HEK293 (cell line): ENCODE data around the gene AGO4.

ENCODE experiments used
- HOXA7 ChIP-seq: sonication (generic); formaldehyde crosslinking; IDR thresholded peaks from 2 replicates; pipeline ENCODE4 v1.8.1; 2022; ENCODE audit warnings: missing genetic modification reagents, borderline replicate concordance
- YY2 ChIP-seq: fragments of 450-650 bp; formaldehyde crosslinking; IDR thresholded peaks from 2 replicates; pipeline ENCODE4 v1.5.1; 2016; ENCODE audit warnings: missing biosample characterization, missing genetic modification characterization
- ZNF157 ChIP-seq: fragments of 450-650 bp; formaldehyde crosslinking; IDR thresholded peaks from 2 replicates; pipeline ENCODE4 v1.5.1; 2016; ENCODE audit warnings: missing biosample characterization, missing genetic modification characterization
- ZNF175 ChIP-seq: fragments of 450-650 bp; formaldehyde crosslinking; IDR thresholded peaks from 2 replicates; pipeline ENCODE4 v1.5.1; 2016; ENCODE audit warnings: missing biosample characterization, missing genetic modification characterization
- ZNF2 ChIP-seq: fragments of 450-650 bp; formaldehyde crosslinking; IDR thresholded peaks from 2 replicates; pipeline ENCODE4 v1.5.1; 2016; ENCODE audit warnings: missing biosample characterization, missing genetic modification characterization
- ZNF626 ChIP-seq: fragments of 450-650 bp; sonication (Bioruptor Pico); formaldehyde crosslinking; IDR thresholded peaks from 2 replicates; pipeline ENCODE4 v1.5.1; 2018; ENCODE audit warnings: missing biosample characterization, missing genetic modification characterization, inconsistent platforms
- ZNF654 ChIP-seq: fragments of 450-650 bp; formaldehyde crosslinking; IDR thresholded peaks from 2 replicates; pipeline ENCODE4 v1.5.1; 2016; ENCODE audit warnings: low read depth, missing biosample characterization, missing genetic modification characterization
- ZNF660 ChIP-seq: fragments of 450-650 bp; IDR thresholded peaks from 2 replicates; pipeline ENCODE4 v1.5.1; 2018; ENCODE audit warnings: missing biosample characterization, mild to moderate bottlenecking, missing genetic modification characterization
- TF ChIP-seq, protein P1 (sequence below): fragments of 450-650 bp; formaldehyde crosslinking; IDR thresholded peaks from 2 replicates; pipeline ENCODE4 v1.5.1; 2016; ENCODE audit warnings: missing biosample characterization, missing genetic modification characterization
- TF ChIP-seq, protein P2 (sequence below): fragments of 450-650 bp; IDR thresholded peaks from 2 replicates; pipeline ENCODE4 v1.5.1; 2018; ENCODE audit warnings: missing biosample characterization, mild to moderate bottlenecking, missing genetic modification characterization
- TF ChIP-seq, protein P3 (sequence below): fragments of 450-650 bp; formaldehyde crosslinking; IDR thresholded peaks from 2 replicates; pipeline ENCODE4 v1.5.1; 2017; ENCODE audit warnings: missing biosample characterization, missing genetic modification characterization
- TF ChIP-seq, protein P4 (sequence below): fragments of 450-650 bp; formaldehyde crosslinking; conservative IDR thresholded peaks from 2 replicates; pipeline ENCODE4 v1.5.1; 2016; ENCODE audit warnings: low read depth, missing biosample characterization, missing genetic modification characterization
- TF ChIP-seq, protein P5 (sequence below): fragments of 450-650 bp; formaldehyde crosslinking; IDR thresholded peaks from 2 replicates; pipeline ENCODE4 v1.5.1; 2016; ENCODE audit warnings: missing biosample characterization, missing genetic modification characterization

DNA sequence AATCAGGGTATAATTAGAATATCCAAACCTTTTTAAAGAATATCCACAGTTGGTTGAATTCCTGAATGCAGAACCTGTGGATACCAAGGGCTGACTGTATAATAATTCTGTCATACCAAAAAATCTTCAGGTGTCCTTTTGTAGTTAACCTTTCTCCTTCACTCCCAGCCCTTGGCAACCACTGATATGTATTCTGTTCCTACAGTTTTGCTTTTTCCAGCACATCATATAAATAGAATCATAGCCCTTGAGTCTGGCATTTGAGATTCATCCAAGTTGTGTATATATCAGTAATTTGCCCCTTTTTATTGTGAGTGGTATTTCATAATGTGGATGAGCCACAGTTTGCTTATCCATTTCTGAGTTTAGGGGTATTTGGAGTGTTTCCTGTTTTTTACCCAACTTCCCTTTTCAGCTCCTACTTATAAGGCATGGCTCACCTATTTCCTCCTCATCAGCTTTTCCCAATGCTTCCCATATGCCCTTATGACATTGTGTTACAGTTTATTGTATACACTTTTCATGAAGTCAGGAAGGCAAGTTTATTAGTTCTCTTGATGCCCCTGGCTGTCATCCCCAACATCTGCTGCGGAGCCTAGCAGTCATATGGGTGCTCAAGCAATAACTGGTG is 40.2 kb downstream of the AGO4 start:
- TF ChIP-seq ZNF175 (tag by site-specific recombination) (no peak), ZNF2 (no peak), ZNF626 (tag by site-specific recombination) (no peak), ZNF654 (no peak), ZNF660 (tag by site-specific recombination) (no peak), HOXA7 (CRISPR knock-in tag) (no peak), ZNF157 (tag by site-specific recombination) (no peak), YY2 (no peak)
- TF ChIP-seq, protein P1, sequence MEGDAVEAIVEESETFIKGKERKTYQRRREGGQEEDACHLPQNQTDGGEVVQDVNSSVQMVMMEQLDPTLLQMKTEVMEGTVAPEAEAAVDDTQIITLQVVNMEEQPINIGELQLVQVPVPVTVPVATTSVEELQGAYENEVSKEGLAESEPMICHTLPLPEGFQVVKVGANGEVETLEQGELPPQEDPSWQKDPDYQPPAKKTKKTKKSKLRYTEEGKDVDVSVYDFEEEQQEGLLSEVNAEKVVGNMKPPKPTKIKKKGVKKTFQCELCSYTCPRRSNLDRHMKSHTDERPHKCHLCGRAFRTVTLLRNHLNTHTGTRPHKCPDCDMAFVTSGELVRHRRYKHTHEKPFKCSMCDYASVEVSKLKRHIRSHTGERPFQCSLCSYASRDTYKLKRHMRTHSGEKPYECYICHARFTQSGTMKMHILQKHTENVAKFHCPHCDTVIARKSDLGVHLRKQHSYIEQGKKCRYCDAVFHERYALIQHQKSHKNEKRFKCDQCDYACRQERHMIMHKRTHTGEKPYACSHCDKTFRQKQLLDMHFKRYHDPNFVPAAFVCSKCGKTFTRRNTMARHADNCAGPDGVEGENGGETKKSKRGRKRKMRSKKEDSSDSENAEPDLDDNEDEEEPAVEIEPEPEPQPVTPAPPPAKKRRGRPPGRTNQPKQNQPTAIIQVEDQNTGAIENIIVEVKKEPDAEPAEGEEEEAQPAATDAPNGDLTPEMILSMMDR, result no peak
- TF ChIP-seq, protein P2, sequence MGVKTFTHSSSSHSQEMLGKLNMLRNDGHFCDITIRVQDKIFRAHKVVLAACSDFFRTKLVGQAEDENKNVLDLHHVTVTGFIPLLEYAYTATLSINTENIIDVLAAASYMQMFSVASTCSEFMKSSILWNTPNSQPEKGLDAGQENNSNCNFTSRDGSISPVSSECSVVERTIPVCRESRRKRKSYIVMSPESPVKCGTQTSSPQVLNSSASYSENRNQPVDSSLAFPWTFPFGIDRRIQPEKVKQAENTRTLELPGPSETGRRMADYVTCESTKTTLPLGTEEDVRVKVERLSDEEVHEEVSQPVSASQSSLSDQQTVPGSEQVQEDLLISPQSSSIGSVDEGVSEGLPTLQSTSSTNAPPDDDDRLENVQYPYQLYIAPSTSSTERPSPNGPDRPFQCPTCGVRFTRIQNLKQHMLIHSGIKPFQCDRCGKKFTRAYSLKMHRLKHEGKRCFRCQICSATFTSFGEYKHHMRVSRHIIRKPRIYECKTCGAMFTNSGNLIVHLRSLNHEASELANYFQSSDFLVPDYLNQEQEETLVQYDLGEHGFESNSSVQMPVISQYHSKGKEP (tag by site-specific recombination), result no peak
- TF ChIP-seq, protein P3, sequence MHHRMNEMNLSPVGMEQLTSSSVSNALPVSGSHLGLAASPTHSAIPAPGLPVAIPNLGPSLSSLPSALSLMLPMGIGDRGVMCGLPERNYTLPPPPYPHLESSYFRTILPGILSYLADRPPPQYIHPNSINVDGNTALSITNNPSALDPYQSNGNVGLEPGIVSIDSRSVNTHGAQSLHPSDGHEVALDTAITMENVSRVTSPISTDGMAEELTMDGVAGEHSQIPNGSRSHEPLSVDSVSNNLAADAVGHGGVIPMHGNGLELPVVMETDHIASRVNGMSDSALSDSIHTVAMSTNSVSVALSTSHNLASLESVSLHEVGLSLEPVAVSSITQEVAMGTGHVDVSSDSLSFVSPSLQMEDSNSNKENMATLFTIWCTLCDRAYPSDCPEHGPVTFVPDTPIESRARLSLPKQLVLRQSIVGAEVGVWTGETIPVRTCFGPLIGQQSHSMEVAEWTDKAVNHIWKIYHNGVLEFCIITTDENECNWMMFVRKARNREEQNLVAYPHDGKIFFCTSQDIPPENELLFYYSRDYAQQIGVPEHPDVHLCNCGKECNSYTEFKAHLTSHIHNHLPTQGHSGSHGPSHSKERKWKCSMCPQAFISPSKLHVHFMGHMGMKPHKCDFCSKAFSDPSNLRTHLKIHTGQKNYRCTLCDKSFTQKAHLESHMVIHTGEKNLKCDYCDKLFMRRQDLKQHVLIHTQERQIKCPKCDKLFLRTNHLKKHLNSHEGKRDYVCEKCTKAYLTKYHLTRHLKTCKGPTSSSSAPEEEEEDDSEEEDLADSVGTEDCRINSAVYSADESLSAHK, result no peak
- TF ChIP-seq, protein P4, sequence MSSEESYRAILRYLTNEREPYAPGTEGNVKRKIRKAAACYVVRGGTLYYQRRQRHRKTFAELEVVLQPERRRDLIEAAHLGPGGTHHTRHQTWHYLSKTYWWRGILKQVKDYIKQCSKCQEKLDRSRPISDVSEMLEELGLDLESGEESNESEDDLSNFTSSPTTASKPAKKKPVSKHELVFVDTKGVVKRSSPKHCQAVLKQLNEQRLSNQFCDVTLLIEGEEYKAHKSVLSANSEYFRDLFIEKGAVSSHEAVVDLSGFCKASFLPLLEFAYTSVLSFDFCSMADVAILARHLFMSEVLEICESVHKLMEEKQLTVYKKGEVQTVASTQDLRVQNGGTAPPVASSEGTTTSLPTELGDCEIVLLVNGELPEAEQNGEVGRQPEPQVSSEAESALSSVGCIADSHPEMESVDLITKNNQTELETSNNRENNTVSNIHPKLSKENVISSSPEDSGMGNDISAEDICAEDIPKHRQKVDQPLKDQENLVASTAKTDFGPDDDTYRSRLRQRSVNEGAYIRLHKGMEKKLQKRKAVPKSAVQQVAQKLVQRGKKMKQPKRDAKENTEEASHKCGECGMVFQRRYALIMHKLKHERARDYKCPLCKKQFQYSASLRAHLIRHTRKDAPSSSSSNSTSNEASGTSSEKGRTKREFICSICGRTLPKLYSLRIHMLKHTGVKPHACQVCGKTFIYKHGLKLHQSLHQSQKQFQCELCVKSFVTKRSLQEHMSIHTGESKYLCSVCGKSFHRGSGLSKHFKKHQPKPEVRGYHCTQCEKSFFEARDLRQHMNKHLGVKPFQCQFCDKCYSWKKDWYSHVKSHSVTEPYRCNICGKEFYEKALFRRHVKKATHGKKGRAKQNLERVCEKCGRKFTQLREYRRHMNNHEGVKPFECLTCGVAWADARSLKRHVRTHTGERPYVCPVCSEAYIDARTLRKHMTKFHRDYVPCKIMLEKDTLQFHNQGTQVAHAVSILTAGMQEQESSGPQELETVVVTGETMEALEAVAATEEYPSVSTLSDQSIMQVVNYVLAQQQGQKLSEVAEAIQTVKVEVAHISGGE (tag by site-specific recombination), result no peak
- TF ChIP-seq, protein P5, sequence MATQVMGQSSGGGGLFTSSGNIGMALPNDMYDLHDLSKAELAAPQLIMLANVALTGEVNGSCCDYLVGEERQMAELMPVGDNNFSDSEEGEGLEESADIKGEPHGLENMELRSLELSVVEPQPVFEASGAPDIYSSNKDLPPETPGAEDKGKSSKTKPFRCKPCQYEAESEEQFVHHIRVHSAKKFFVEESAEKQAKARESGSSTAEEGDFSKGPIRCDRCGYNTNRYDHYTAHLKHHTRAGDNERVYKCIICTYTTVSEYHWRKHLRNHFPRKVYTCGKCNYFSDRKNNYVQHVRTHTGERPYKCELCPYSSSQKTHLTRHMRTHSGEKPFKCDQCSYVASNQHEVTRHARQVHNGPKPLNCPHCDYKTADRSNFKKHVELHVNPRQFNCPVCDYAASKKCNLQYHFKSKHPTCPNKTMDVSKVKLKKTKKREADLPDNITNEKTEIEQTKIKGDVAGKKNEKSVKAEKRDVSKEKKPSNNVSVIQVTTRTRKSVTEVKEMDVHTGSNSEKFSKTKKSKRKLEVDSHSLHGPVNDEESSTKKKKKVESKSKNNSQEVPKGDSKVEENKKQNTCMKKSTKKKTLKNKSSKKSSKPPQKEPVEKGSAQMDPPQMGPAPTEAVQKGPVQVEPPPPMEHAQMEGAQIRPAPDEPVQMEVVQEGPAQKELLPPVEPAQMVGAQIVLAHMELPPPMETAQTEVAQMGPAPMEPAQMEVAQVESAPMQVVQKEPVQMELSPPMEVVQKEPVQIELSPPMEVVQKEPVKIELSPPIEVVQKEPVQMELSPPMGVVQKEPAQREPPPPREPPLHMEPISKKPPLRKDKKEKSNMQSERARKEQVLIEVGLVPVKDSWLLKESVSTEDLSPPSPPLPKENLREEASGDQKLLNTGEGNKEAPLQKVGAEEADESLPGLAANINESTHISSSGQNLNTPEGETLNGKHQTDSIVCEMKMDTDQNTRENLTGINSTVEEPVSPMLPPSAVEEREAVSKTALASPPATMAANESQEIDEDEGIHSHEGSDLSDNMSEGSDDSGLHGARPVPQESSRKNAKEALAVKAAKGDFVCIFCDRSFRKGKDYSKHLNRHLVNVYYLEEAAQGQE (tag by site-specific recombination), result no peak
